ENCODE measurements around the gene RPTOR.

RPTOR gene

DNA sequence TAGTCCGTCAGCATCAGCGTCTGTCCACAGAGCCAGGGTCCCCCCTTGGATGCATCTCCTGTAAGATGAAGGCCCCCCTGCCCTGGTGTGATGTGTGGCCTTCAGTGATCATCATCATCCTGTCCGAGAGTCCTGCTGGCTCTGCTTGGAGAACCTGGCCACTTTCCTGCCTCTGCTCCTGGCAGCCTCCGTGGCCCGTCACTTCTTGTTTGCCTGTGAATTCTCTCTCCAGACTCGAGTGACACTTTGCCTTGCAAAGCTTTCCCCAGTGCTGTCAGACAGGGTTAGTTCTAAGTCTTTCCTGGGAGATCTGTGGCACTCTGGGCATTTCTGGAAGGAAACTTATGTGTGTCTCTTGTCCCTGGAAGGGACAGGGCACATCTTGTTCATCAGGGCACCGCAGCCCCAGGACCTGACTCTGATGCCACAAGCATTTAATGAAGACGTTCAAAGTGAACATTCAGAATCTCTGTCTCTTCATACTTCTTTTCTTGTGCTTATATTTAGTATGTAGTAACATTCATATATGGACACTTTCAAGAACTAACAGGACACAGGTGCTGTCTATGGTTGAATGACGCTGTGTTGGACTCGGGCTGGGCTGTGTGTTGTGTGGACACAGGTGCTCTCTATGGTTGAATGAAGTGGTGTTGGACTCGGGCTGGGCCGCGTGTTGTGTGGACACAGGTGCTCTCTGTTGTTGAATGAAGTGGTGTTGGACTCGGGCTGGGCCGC is 68.5 kb downstream of the RPTOR start:
- Histone ChIP-seq H3K36me3 (ENCODE audit: control insufficient read depth, insufficient read depth, low read length, severe bottlenecking) (no peaks in the 10 kb centered on the region), H3K27me3 (replicated peaks; ENCODE audit: control insufficient read depth, insufficient read depth, low read length) (no peaks in the 10 kb centered on the region), H3K4me3 (ENCODE audit: low read length) (no peak overlapping the region), H3K9ac (ENCODE audit: low read length) (no peak overlapping the region), H3K9me3 (ENCODE audit: control insufficient read depth, low read length) (no peaks in the 10 kb centered on the region), H3K4me1 (ENCODE audit: control insufficient read depth, insufficient read depth, low read length) (no peaks in the 10 kb centered on the region)
- no peak for DNase-seq (ENCODE audit: low read depth)

DNA sequence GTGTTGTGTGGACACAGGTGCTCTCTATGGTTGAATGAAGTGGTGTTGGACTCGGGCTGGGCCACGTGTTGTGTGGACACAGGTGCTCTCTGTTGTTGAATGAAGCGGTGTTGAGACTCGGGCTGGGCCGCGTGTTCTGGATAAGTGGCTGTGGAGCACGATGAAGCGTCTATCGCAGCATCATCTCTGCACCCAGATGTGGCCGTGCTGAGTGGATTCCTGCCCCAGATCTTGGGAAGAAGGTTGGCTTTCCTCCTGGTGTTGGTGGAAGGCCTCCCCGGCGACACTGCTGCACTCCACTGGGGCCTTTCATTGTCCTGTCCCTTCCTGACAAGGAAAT is 69.1 kb downstream of the RPTOR start:
- no peaks in the 10 kb centered on the region for H3K27me3 ChIP-seq (replicated peaks; ENCODE audit: control insufficient read depth, insufficient read depth, low read length)
- no peaks in the 10 kb centered on the region for H3K4me1 ChIP-seq (ENCODE audit: control insufficient read depth, insufficient read depth, low read length)
- H3K36me3 ChIP-seq (ENCODE audit: control insufficient read depth, insufficient read depth, low read length, severe bottlenecking), result no peaks in the 10 kb centered on the region
- H3K4me3 ChIP-seq (ENCODE audit: low read length), result no peak overlapping the region
- no peak overlapping the region for H3K9ac ChIP-seq (ENCODE audit: low read length)
- no peaks in the 10 kb centered on the region for H3K9me3 ChIP-seq (ENCODE audit: control insufficient read depth, low read length)
- DNase-seq (ENCODE audit: low read depth), result no peak

DNA sequence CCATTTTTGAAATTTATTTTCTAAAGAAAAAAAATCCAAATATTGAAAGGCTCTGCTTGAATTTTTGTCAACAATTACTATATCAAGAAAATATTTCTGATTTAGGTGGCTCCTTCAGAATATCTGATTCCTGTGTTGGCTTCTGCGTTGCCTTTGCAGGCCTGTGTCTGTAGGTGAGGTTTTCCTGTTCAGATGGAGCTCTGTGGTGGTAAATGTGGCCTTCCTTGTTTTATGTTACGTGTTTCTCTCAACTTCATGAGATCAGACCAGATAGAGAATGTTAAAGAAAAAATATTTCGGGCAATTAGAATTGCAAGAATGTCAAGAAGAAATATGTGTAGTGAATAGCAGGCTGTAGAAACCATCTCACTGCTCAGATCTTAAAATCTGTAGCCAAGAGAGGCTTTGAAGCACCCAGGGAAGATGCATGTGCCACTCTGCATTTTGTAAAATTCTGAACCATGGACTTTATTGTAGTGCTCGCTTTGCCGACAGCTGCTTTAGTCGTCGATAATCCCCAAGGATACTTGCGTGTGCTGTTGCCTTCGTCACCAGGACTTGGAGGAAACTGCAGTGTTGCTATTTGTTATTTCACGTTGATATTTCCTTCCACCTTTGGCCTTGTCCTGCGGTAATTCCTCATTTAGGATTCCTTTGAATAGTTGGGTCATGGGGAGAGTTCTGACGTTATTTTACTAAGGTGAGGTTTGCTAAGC is 69.9 kb downstream of the RPTOR start:
- H3K4me3 ChIP-seq (ENCODE audit: low read length), result no peak overlapping the region
- H3K27me3 ChIP-seq (replicated peaks; ENCODE audit: control insufficient read depth, insufficient read depth, low read length), result no peaks in the 10 kb centered on the region
- H3K9ac ChIP-seq (ENCODE audit: low read length), result no peak overlapping the region
- DNase-seq (ENCODE audit: low read depth), result no peak
- no peaks in the 10 kb centered on the region for H3K4me1 ChIP-seq (ENCODE audit: control insufficient read depth, insufficient read depth, low read length)
- no peaks in the 10 kb centered on the region for H3K36me3 ChIP-seq (ENCODE audit: control insufficient read depth, insufficient read depth, low read length, severe bottlenecking)
- H3K9me3 ChIP-seq (ENCODE audit: control insufficient read depth, low read length), result no peaks in the 10 kb centered on the region

DNA sequence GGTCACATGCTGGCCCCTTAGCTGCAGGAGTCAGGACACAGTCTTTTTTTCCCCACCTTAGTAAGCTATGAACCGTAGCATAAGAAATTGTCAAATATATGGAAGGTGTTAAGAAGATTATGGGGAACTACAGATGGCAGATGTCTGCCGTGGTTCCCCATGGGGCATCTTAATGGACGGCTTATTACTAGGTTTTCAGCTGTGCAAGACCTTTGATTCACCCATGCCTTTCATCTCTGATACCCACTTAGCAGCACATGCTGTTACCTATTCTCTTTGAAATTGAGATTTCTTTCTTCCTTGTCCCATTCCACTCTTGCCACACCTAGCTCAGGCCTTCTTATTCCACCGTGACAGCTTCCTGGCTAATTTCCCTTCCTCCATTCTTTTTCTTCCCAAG is 70.7 kb downstream of the RPTOR start:
- Histone ChIP-seq H3K4me3 (ENCODE audit: low read length) (no peak overlapping the region), H3K36me3 (ENCODE audit: control insufficient read depth, insufficient read depth, low read length, severe bottlenecking) (no peaks in the 10 kb centered on the region), H3K9ac (ENCODE audit: low read length) (no peak overlapping the region), H3K27me3 (replicated peaks; ENCODE audit: control insufficient read depth, insufficient read depth, low read length) (no peaks in the 10 kb centered on the region), H3K4me1 (ENCODE audit: control insufficient read depth, insufficient read depth, low read length) (no peaks in the 10 kb centered on the region), H3K9me3 (ENCODE audit: control insufficient read depth, low read length) (no peaks in the 10 kb centered on the region)
- no peak for DNase-seq (ENCODE audit: low read depth)

DNA sequence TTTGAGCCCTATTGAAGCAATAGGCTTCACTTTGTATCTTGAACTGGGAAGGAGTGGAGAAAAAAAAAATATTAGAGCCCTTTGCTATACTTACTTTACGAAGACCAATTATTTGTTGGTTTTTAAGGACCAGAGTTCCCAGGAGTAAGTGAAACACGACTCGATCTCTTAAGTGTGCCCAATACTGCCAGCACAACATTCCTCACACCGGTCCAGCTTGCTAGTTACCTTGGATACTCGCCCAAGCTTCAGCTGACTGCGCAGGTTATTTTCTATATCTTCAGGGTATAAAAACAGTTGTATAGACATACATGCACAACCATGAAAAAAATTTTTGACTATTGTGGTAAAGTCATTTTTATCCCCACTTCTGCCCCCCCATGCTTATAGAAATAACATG is 72.1 kb downstream of the RPTOR start:
- Histone ChIP-seq H3K9ac (ENCODE audit: low read length) (no peak overlapping the region), H3K27me3 (replicated peaks; ENCODE audit: control insufficient read depth, insufficient read depth, low read length) (no peaks in the 10 kb centered on the region), H3K36me3 (ENCODE audit: control insufficient read depth, insufficient read depth, low read length, severe bottlenecking) (no peaks in the 10 kb centered on the region), H3K4me3 (ENCODE audit: low read length) (no peak overlapping the region), H3K4me1 (ENCODE audit: control insufficient read depth, insufficient read depth, low read length) (no peaks in the 10 kb centered on the region), H3K9me3 (ENCODE audit: control insufficient read depth, low read length) (no peaks in the 10 kb centered on the region)
- no peak for DNase-seq (ENCODE audit: low read depth)

DNA sequence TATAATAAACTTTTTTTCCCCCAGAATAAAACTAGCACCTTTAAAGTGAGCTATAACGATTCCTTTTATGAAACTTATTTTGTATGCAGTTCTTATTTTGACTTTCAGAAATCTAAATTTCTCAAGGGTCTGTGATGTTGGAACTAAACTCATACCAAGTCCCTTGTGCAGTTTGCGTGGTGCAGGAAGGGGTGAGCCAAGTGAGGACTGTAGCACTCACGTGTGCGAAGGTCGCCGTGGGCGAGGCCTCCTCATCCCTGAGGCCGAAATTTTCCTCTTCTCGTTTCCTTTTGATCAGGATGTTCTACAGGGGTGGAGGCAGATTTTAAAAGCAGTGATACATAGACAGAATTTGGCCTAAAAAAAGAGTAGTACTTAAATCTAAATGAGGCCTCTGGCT is 73.7 kb downstream of the RPTOR start:
- H3K9ac ChIP-seq (ENCODE audit: low read length), result no peak overlapping the region
- DNase-seq (ENCODE audit: low read depth), result no peak
- no peaks in the 10 kb centered on the region for H3K36me3 ChIP-seq (ENCODE audit: control insufficient read depth, insufficient read depth, low read length, severe bottlenecking)

DNA sequence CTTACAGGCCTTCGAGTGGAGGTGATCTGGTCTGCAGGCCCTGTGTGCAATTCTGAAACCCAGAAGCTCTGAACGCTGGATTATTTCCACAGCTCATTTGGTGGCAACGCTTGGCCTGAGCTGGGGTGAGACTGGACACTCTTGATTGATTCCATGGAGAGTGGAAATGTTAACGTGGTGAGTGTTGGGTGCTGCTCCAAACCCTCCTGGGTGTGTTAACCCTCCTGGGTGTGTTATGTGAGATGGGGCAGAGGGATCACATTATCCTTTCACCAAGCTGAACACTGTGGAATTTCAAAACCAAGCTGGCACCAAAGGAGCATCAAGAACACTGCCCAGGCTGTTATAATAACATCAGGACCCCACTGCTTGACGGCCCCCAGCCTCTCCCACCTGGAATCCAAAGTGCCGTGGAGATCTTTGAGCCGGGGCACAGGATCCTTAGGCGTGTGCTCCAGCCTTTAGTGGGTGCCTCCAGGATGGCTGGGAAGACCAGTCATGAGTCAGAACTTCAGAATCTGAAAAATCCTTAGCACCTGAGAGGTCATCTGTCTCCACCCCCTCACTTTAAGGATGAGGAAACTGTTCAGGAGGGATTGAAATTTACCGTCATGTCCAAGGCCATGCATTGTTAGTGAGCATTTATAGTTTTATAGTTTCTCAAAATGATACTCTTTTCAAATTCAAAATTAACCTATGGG is 75.0 kb downstream of the RPTOR start:
- Histone ChIP-seq H3K9ac (ENCODE audit: low read length) (no peak overlapping the region), H3K9me3 (ENCODE audit: control insufficient read depth, low read length) (no peaks in the 10 kb centered on the region), H3K4me3 (ENCODE audit: low read length) (no peak overlapping the region), H3K27me3 (replicated peaks; ENCODE audit: control insufficient read depth, insufficient read depth, low read length) (no peaks in the 10 kb centered on the region), H3K36me3 (ENCODE audit: control insufficient read depth, insufficient read depth, low read length, severe bottlenecking) (no peaks in the 10 kb centered on the region), H3K4me1 (ENCODE audit: control insufficient read depth, insufficient read depth, low read length) (no peaks in the 10 kb centered on the region)
- DNase-seq (ENCODE audit: low read depth), result no peak

More for the DNA sequence above, 73.7 kb downstream of the RPTOR start:
- H3K9me3 ChIP-seq (ENCODE audit: control insufficient read depth, low read length), result no peaks in the 10 kb centered on the region
- H3K4me3 ChIP-seq (ENCODE audit: low read length), result no peak overlapping the region
- H3K4me1 ChIP-seq (ENCODE audit: control insufficient read depth, insufficient read depth, low read length), result no peaks in the 10 kb centered on the region
- H3K27me3 ChIP-seq (replicated peaks; ENCODE audit: control insufficient read depth, insufficient read depth, low read length), result no peaks in the 10 kb centered on the region

DNA sequence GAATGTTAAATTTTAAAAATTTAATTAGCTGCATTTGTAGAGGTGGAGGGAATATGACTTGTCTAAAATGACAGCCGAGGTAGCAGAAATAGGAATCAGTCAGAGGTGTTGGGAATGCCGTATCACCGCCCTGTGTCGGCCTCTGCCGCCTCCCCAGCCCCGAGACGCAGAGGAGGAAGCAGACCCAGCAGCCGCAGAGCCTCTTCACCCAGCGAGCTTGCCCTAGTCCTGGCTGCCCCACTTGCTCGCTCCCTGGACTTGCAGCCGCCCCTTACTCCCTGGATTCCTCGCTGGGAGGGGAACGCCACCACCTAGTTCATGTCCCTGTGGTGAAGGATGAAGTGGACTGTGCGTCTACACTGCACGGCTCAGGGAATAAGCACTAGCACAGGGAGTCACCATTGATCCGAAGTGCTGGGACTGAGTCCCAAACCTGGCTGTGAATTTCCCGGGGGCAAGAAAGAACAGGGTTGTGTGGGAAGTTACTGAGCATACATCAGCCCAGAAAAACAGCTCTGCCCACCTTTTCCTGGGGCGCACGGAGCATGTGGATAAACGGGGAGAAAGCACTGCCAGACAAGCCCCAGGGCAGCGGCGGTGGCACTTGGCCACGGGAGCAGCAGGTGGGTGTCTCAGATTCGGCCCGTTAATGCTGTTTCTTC is 76.8 kb downstream of the RPTOR start:
- Histone ChIP-seq H3K27me3 (replicated peaks; ENCODE audit: control insufficient read depth, insufficient read depth, low read length) (no peaks in the 10 kb centered on the region), H3K36me3 (ENCODE audit: control insufficient read depth, insufficient read depth, low read length, severe bottlenecking) (peaks cover 3% of the 10 kb centered on the region), H3K4me3 (ENCODE audit: low read length) (no peak overlapping the region), H3K9me3 (ENCODE audit: control insufficient read depth, low read length) (no peaks in the 10 kb centered on the region), H3K4me1 (ENCODE audit: control insufficient read depth, insufficient read depth, low read length) (no peaks in the 10 kb centered on the region), H3K9ac (ENCODE audit: low read length) (no peak overlapping the region)
- DNase-seq (ENCODE audit: low read depth), result no peak

DNA sequence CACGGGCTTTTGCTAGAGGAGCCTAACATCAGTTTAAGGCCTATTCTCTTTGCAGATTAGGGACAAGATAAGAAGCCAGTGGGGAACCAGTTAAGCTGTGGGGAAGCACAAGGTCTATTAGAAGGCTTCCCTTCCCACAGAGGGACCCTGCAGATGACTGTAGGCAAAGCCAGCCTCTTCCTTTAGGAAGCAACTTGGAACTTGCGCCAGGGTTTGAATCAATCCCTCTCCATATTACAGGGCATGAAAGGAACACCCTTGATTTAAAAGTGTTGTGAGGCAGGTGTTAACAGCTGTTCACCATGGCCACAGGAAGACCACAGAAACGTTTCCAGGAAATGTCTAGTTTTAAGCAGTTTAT is 77.3 kb downstream of the RPTOR start:
- Histone ChIP-seq H3K9me3 (ENCODE audit: control insufficient read depth, low read length) (no peaks in the 10 kb centered on the region), H3K36me3 (ENCODE audit: control insufficient read depth, insufficient read depth, low read length, severe bottlenecking) (peaks cover 5% of the 10 kb centered on the region), H3K27me3 (replicated peaks; ENCODE audit: control insufficient read depth, insufficient read depth, low read length) (no peaks in the 10 kb centered on the region), H3K4me1 (ENCODE audit: control insufficient read depth, insufficient read depth, low read length) (no peaks in the 10 kb centered on the region), H3K4me3 (ENCODE audit: low read length) (no peak overlapping the region), H3K9ac (ENCODE audit: low read length) (no peak overlapping the region)
- DNase-seq (ENCODE audit: low read depth), result no peak

DNA sequence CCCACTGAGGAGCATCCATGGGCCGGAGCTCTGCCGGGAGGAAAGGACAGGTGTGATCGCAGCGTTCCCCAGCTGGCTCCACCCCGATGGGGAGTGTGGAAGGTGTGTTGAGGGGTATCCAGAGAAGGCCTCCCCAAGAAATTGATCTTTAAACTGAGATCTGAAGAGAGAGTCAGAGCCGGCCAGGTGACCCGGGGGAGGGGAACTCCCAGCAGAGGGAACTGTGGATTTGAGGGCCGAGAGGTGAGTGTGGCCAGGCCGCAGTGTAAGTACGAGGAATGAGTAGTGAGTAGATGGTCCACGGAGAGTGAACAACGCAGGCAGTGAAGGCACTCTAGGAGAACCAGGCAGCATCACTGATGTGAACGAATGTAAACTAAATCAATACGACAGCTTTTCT is 80.2 kb downstream of the RPTOR start:
- Histone ChIP-seq H3K36me3 (ENCODE audit: control insufficient read depth, insufficient read depth, low read length, severe bottlenecking) (peaks cover 5% of the 10 kb centered on the region), H3K4me1 (ENCODE audit: control insufficient read depth, insufficient read depth, low read length) (no peaks in the 10 kb centered on the region), H3K9ac (ENCODE audit: low read length) (no peak overlapping the region), H3K27me3 (replicated peaks; ENCODE audit: control insufficient read depth, insufficient read depth, low read length) (no peaks in the 10 kb centered on the region), H3K4me3 (ENCODE audit: low read length) (no peak overlapping the region), H3K9me3 (ENCODE audit: control insufficient read depth, low read length) (no peaks in the 10 kb centered on the region)
- DNase-seq (ENCODE audit: low read depth), result no peak

DNA sequence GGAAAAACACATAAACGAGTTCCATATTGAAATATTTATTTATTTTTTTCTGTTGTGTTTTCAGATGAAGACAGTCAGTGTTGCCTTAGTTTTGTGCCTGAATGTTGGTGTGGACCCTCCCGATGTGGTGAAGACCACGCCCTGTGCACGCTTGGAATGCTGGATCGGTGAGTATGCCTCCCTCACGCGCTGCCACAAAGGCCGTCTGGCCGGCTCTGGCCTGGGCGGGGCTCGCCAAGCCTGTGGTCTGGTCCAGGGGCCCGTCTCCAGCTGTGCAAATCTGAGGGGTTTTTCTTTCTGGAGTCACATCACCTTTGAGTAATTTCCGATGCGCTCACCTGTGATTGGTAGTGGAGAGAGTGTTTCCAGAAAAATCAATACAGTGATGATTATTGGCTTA is 81.0 kb downstream of the RPTOR start:
- H3K4me3 ChIP-seq (ENCODE audit: low read length), result no peak overlapping the region
- H3K9ac ChIP-seq (ENCODE audit: low read length), result no peak overlapping the region
- no peak for DNase-seq (ENCODE audit: low read depth)
- H3K4me1 ChIP-seq (ENCODE audit: control insufficient read depth, insufficient read depth, low read length), result no peaks in the 10 kb centered on the region
- peaks cover 5% of the 10 kb centered on the region for H3K36me3 ChIP-seq (ENCODE audit: control insufficient read depth, insufficient read depth, low read length, severe bottlenecking)
- H3K27me3 ChIP-seq (replicated peaks; ENCODE audit: control insufficient read depth, insufficient read depth, low read length), result no peaks in the 10 kb centered on the region
- H3K9me3 ChIP-seq (ENCODE audit: control insufficient read depth, low read length), result no peaks in the 10 kb centered on the region

All from adipocyte (in vitro differentiated cells).